Limb (tissue), 2 donors: ENCODE results near the gene SLC43A3.

Source experiments
- DNase-seq, 2 donors: peaks; one replicate each; pipeline ENCODE4 v3.0.0-alpha.2; 2016; ENCODE audit errors: extremely low spot score in 2 of 2

The SLC43A3 gene

GRCh38 chr11:57359896-57360690, 66.8 kb downstream of the SLC43A3 start:
- DNase-seq: no peak

GRCh38 chr11:57359396-57359795, 67.5 kb downstream of the SLC43A3 start:
- DNase-seq: no peak

- DNase-seq: no peak
Measured at GRCh38 chr11:57358991-57359390, 67.9 kb downstream of the SLC43A3 start.

GRCh38 chr11:57358543-57358961, 68.4 kb downstream of the SLC43A3 start:
- no peak for DNase-seq

- no peak for DNase-seq
Measured at GRCh38 chr11:57357856-57358255, 69.1 kb downstream of the SLC43A3 start.

GRCh38 chr11:57357310-57357709, 69.6 kb downstream of the SLC43A3 start:
- no peak for DNase-seq
